Measurements from ENCODE around the gene MRTO4. TPM values are rescaled to one million over a fixed set of nuclear protein-coding genes. Genes with fewer than 3 reads are reported as not detected.

MRTO4 gene
- total RNA-seq, 1 experiment from 2014 or later: 79.3 TPM

GRCh38 chr1:19209990-19210771, 41.4 kb upstream of the MRTO4 start, which contains the start of gene UBR4 (continued):
- TF ChIP-seq, protein P1, sequence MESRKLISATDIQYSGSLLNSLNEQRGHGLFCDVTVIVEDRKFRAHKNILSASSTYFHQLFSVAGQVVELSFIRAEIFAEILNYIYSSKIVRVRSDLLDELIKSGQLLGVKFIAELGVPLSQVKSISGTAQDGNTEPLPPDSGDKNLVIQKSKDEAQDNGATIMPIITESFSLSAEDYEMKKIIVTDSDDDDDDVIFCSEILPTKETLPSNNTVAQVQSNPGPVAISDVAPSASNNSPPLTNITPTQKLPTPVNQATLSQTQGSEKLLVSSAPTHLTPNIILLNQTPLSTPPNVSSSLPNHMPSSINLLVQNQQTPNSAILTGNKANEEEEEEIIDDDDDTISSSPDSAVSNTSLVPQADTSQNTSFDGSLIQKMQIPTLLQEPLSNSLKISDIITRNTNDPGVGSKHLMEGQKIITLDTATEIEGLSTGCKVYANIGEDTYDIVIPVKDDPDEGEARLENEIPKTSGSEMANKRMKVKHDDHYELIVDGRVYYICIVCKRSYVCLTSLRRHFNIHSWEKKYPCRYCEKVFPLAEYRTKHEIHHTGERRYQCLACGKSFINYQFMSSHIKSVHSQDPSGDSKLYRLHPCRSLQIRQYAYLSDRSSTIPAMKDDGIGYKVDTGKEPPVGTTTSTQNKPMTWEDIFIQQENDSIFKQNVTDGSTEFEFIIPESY (IDR thresholded peaks at IDR 0.05; ENCODE audit: extremely low read depth, insufficient replicate concordance, low read length): no peak
- TF ChIP-seq FOSL1 (IDR thresholded peaks at IDR 0.05; ENCODE audit: low read depth): no peak
- no peak for TF ChIP-seq JUND (IDR thresholded peaks at IDR 0.05)

DNA sequence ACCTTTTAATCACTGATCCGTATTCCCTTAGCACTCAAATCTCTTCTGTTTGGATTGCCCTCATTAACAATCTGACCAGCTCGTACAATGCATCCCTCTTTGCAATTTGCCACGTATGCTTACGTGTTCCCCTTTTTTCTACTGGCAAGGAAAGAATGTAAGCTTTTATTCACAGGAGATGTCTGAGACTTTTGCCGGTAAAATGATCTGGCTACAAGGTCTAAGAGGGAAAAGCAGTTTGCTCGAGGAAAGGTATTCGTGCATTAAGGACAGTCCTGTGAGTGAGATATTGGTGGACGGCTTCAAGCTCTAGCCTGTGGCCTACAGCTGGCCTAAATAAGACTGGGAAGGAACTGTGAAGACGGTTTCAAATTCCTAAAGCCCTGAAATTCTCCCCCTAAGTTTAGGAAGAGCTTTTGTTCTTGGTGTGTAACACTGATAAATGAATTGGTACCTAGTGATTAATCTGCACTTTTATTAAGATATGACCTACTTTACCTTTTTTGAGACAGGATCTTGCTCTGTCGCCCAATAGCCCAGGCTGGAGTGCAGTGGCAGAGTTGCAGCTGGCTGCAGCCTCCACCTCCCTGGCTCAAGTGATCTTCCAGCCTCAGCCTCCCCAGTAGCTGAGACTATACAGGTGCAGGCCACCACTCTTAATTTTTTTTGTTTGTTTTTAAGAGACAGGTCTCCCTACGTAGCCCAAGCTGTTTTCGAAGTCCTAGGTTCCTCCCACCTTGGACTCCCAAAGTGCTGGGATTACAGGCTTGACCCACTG, 40.6 kb upstream of the MRTO4 start:
- no peak for ATAC-seq
- Histone ChIP-seq H3K9me2 (ENCODE audit: insufficient read depth) (no peaks in the 10 kb centered on the region), H3K9me3 (ENCODE audit: control insufficient read depth in 1 of 2, insufficient read depth in 1 of 2, low read depth in 1 of 2, low read length in 2 of 2) (no peaks in the 10 kb centered on the region), H3K27me3 (ENCODE audit: insufficient read depth, low read length) (no peaks in the 10 kb centered on the region), H3K79me2 (ENCODE audit: insufficient read depth, low read length) (peaks cover 96% of the 10 kb centered on the region), H3K27ac (ENCODE audit: low read depth, low read length) (peak overlapping the region; percentile 80), H3K4me1 (ENCODE audit: control insufficient read depth in 1 of 2, insufficient read depth in 2 of 2, low read length in 2 of 2) (peaks cover 10 to 33% of the 10 kb centered on the region in 2 experiments), H3K4me2 (ENCODE audit: low read length) (peak overlapping the region; percentile 99), H2AFZ (ENCODE audit: low read depth, low read length, poor library complexity, severe bottlenecking) (no peak overlapping the region), H3K4me3 (replicated peaks in 1 of 2; ENCODE audit: low read depth in 1 of 2, low read length in 2 of 2) (peak overlapping the region; percentile 85 to 86), H3K36me3 (ENCODE audit: control insufficient read depth in 1 of 2, insufficient read depth in 2 of 2, low read length in 2 of 2) (peaks cover 8 to 19% of the 10 kb centered on the region in 2 experiments; a peak in 3 of 4 replicates), H4K20me1 (ENCODE audit: insufficient read depth) (no peaks in the 10 kb centered on the region; the same call in 1 of the 2 replicates), H3K9ac (ENCODE audit: low read length) (peak overlapping the region; percentile 87)
- ChIA-PET POLR2A (interaction anchor here (0.6 kb wide), 1 partner anchor 401 kb away, joined by 4 read pairs; no protein-coding TSS in a partner anchor), RAD21 (ENCODE audit: low non-redundant PET in 1 of 2, low total read pairs in 2 of 2, uncharacterized antibody in 2 of 2, unreplicated experiment in 2 of 2) (no interaction called here), CTCF (interaction anchor here (0.6 to 1.8 kb wide), 3 partner anchors 39 to 450 kb away, joined by 3 to 7 read pairs (median 4); no protein-coding TSS in a partner anchor)
- intact Hi-C loops (cut with micrococcal nuclease): no loop called here
- TF ChIP-seq POLR2AphosphoS5 (IDR thresholded peaks at IDR 0.05; ENCODE audit: low read depth, low read length) (no peak), SIN3A (IDR thresholded peaks at IDR 0.05; ENCODE audit: low read depth) (0 out of 2 replicates have a peak, but pooled peaks have one; percentile 63)
- no peak for DNase-seq (ENCODE audit: low read depth, low spot score)
- BruUV-seq (replicated peaks): TSS peak; percentile 77
